HepG2 (cell line): ENCODE data around the gene MAP2K7. TPM values are rescaled to one million over a fixed set of nuclear protein-coding genes. Genes with fewer than 3 reads are reported as not detected.

Experiments used
- ATAC-seq: fragments of 200-7000 bp; cut with Tn5 transposase; 3 replicates; pipeline ENCODE4 v1.9.1; 2020; ENCODE audit warnings: mild to moderate bottlenecking, moderate library complexity
- BruUV-seq: library from RNA; stranded (reverse); fragments of 400-500 nt; replicated peaks from 2 replicates; lab custom pipeline; 2021; lab: Mats Ljungman, UMichigan
- CTCF ChIA-PET: fragments of 300-600 bp; formaldehyde crosslinking; extraction: SDS; loops from one replicate; lab custom pipeline; 2021; ENCODE audit warnings: low total read pairs, inconsistent platforms, low intra/inter-chr PET ratio; lab: Yijun Ruan, JAX
- POLR2A ChIA-PET: fragments of 350-600 bp; sonication (Branson Sonifier 250); formaldehyde crosslinking; loops from one replicate; lab custom pipeline; 2020; ENCODE audit warnings: antibody characterized with exemption, inconsistent platforms; lab: Yijun Ruan, JAX
- DNase-seq: peaks from one replicate; pipeline ENCODE4 v3.0.0-alpha.2; 2015; ENCODE audit warnings: low spot score
- FAIRE-seq: peaks from 3 replicates; lab custom pipeline; 2011; peaks lifted over from hg19 to GRCh38; lab: Jason Lieb, UNC
- H2AFZ ChIP-seq: one replicate; pipeline ENCODE4 v1.6.1; 2011; ENCODE audit warnings: low read length, inconsistent platforms
- H3K27ac ChIP-seq: fragments of 300-600 bp; 3 replicates; pipeline ENCODE4 v1.8.0; 2011; ENCODE audit warnings: mixed run types, mild to moderate bottlenecking, mixed read lengths, low read length, inconsistent platforms; ENCODE audit not compliant: insufficient read depth; ENCODE audit errors: extremely low read length
- H3K27me3 ChIP-seq, 2 experiments: fragments of 200-600 bp in 1 of 2; 2 replicates in 1 of 2; 3 replicates in 1 of 2; pipeline versions ENCODE4 v1.6.0 to v1.8.0; 2011; ENCODE audit warnings: low read length in 2 of 2, mild to moderate bottlenecking in 2 of 2, moderate library complexity in 2 of 2, inconsistent platforms in 1 of 2; ENCODE audit not compliant: insufficient read depth in 2 of 2, control insufficient read depth in 1 of 2
- H3K36me3 ChIP-seq, 2 experiments: fragments of 200-600 bp in 1 of 2; replicated peaks in 1 of 2; 2 replicates in 1 of 2; 3 replicates in 1 of 2; pipeline versions ENCODE4 v1.5.1 to v1.8.0; 2011; ENCODE audit warnings: low read length in 2 of 2, inconsistent platforms in 1 of 2; ENCODE audit not compliant: insufficient read depth in 2 of 2, control insufficient read depth in 1 of 2
- H3K4me1 ChIP-seq: 2 replicates; pipeline ENCODE4 v1.5.1; 2012; ENCODE audit warnings: low read length, inconsistent platforms; ENCODE audit not compliant: insufficient read depth
- H3K4me2 ChIP-seq: 2 replicates; pipeline ENCODE4 v1.6.0; 2011; ENCODE audit warnings: low read depth, low read length, inconsistent platforms
- H3K4me3 ChIP-seq, 3 experiments: fragments of 200-600 bp in 1 of 3; sonication (generic), shearing (Covaris generic) in 1 of 3; replicated peaks in 1 of 3; 2 replicates each; pipeline ENCODE4 v1.5.1; 2011 to 2016; ENCODE audit warnings: low read length in 3 of 3, inconsistent platforms in 2 of 3, low read depth in 2 of 3, mild to moderate bottlenecking in 2 of 3, control low read depth in 1 of 3, mixed read lengths in 1 of 3; ENCODE audit not compliant: insufficient read depth in 1 of 3
- H3K79me2 ChIP-seq: one replicate; pipeline ENCODE4 v1.6.1; 2011; ENCODE audit warnings: low read length, inconsistent platforms; ENCODE audit not compliant: insufficient read depth
- H3K9ac ChIP-seq: 2 replicates; pipeline ENCODE4 v1.6.0; 2011; ENCODE audit warnings: mild to moderate bottlenecking, low read depth, low read length, inconsistent platforms; ENCODE audit not compliant: insufficient read depth
- H3K9me3 ChIP-seq: 2 replicates; pipeline ENCODE4 v1.5.1; 2012; ENCODE audit warnings: mild to moderate bottlenecking, low read length
- H4K20me1 ChIP-seq: 2 replicates; pipeline ENCODE4 v1.6.0; 2011; ENCODE audit warnings: inconsistent platforms, mild to moderate bottlenecking, low read length, moderate library complexity; ENCODE audit not compliant: insufficient read depth
- FOXM1 ChIP-seq: sonication (generic); formaldehyde crosslinking; IDR thresholded peaks from 2 replicates; pipeline ENCODE4 v1.5.0; 2020; ENCODE audit warnings: missing genetic modification reagents
- MED1 ChIP-seq: sonication (generic); formaldehyde crosslinking; IDR thresholded peaks from 2 replicates; pipeline ENCODE4 v1.4.0; 2020; ENCODE audit warnings: missing genetic modification reagents
- NFRKB ChIP-seq: fragments of 450-650 bp; IDR thresholded peaks from 2 replicates; pipeline ENCODE4 v1.6.1; 2017
- YEATS2 ChIP-seq: sonication (generic); formaldehyde crosslinking; IDR thresholded peaks from 2 replicates; pipeline ENCODE4 v1.4.0; 2020; ENCODE audit warnings: missing genetic modification reagents, borderline replicate concordance
- ZNF33A ChIP-seq: sonication (generic); formaldehyde crosslinking; IDR thresholded peaks from 2 replicates; pipeline ENCODE4 v1.5.1; 2020; ENCODE audit warnings: missing genetic modification reagents, mild to moderate bottlenecking, moderate library complexity, borderline replicate concordance
- ZNF362 ChIP-seq: sonication (generic); formaldehyde crosslinking; IDR thresholded peaks from 2 replicates; pipeline ENCODE4 v1.4.0; 2020; ENCODE audit warnings: missing genetic modification reagents, mild to moderate bottlenecking, borderline replicate concordance
- ZNF431 ChIP-seq: sonication (generic); formaldehyde crosslinking; IDR thresholded peaks from 2 replicates; pipeline ENCODE4 v1.9.0; 2022; ENCODE audit warnings: missing genetic modification reagents, low read depth, mild to moderate bottlenecking, borderline replicate concordance
- ZNF766 ChIP-seq: sonication (generic); formaldehyde crosslinking; IDR thresholded peaks from 2 replicates; pipeline ENCODE4 v1.5.0; 2020; ENCODE audit warnings: missing genetic modification reagents, borderline replicate concordance
- WGBS: methylation state at CpG from one replicate; pipeline ENCODE4 v1.1.6; 2017; ENCODE audit warnings: low lambda C conversion rate; 5-methylcytosine and 5-hydroxymethylcytosine counted together
- in situ Hi-C: cut with HindIII; loops from 2 replicates; pipeline ENCODE4 v1.10.0; 2017; ENCODE audit warnings: low pct_unique_long_range_greater_than_20kb; ENCODE audit not compliant: extremely low pct_ligation_motif_present
- intact Hi-C: fragments of 100-400 bp; cut with micrococcal nuclease; formaldehyde crosslinking; loops from one replicate; pipeline ENCODE4 v1.10.0; 2022; ENCODE audit not compliant: unreplicated experiment
- polyA plus RNA-seq, 8 experiments: library from polyadenylated mRNA; depleted of rRNA in 3 of 8; stranded (reverse) in 7 of 8; unstranded in 1 of 8; fragments of >200 nt; fragmentation: Illumina TruSeq in 4 of 8; extraction: Trizol in 4 of 8; gene quantifications; 2 replicates each; pipeline versions ENCODE4 v1.2.1 to v1.2.3, GENCODE V29; 2011 to 2016; ENCODE audit warnings: low read depth in 4 of 8, missing spikeins in 1 of 8, mixed read lengths in 1 of 8; ENCODE audit not compliant: insufficient read depth in 1 of 8
- total RNA-seq, 5 experiments: library from RNA; depleted of rRNA; stranded (reverse); fragments of >200 nt; fragmentation: Illumina TruSeq; extraction: Trizol; gene quantifications; 2 replicates each; pipeline ENCODE4 v1.2.3, GENCODE V29; 2016; ENCODE audit warnings: low read depth in 1 of 5

MAP2K7 gene
- total and polyA plus RNA-seq, 2 of the 13 experiments (the other 11 are each of a cell fraction or from before 2014, with no cell fraction given) = 9.0 to 10.8 TPM

GRCh38 chr19:7857727-7858108, 46.0 kb upstream of the MAP2K7 start:
- Histone ChIP-seq H2AFZ (no peak overlapping the region), H4K20me1 (no peaks in the 10 kb centered on the region), H3K4me1 (peaks cover 15% of the 10 kb centered on the region), H3K4me2 (no peak overlapping the region), H3K9me3 (no peaks in the 10 kb centered on the region), H3K36me3 (no peaks in the 10 kb centered on the region), H3K27me3 (no peaks in the 10 kb centered on the region; a peak in 1 of 5 replicates), H3K9ac (no peak overlapping the region), H3K79me2 (no peaks in the 10 kb centered on the region), H3K4me3 (no peak overlapping the region), H3K27ac (no peak overlapping the region)
- no peak for TF ChIP-seq YEATS2 (CRISPR knock-in tag)
- TF ChIP-seq FOXM1 (CRISPR knock-in tag) = no peak
- no peak for TF ChIP-seq ZNF362 (CRISPR knock-in tag)
- no peak for TF ChIP-seq MED1 (CRISPR knock-in tag)
- TF ChIP-seq ZNF766 = no peak
- TF ChIP-seq ZNF33A (CRISPR knock-in tag) = no peak
- no peak for TF ChIP-seq NFRKB
- no peak for TF ChIP-seq ZNF431 (CRISPR knock-in tag)
- WGBS = 94% methylated on average over 2 of the region's 8 CpGs
- ATAC-seq = no peak
- POLR2A ChIA-PET = interaction anchor here (1.0 kb wide), 1 partner anchor 11 kb away, joined by 4 read pairs; no protein-coding TSS in a partner anchor
- BruUV-seq = no TSS peak
- intact Hi-C loops = no loop called here
- CTCF ChIA-PET = no interaction called here
- DNase-seq = no peak
- in situ Hi-C loops = no loop called here
- FAIRE-seq = no peak
